Peyer's patch (tissue), 4 donors: ENCODE results near the gene SMYD1. TPM values are rescaled to one million over a fixed set of nuclear protein-coding genes. Genes with fewer than 3 reads are reported as not detected.
A peak's percentile ranks its signal among the peaks of the same experiment; 100 is the strongest.

Source experiments
- DNase-seq, 3 donors: peaks; one replicate each; pipeline ENCODE4 v3.0.0-alpha.2; 2017 to 2019
- H3K27ac ChIP-seq, 4 donors: fragments of 200-600 bp; sonication (generic); one replicate each; pipeline ENCODE4 v1.5.1; 2016 to 2019
- H3K27me3 ChIP-seq, 2 donors: fragments of 200-600 bp; sonication (generic); one replicate each; pipeline ENCODE4 v1.5.1; 2019
- H3K36me3 ChIP-seq, 3 donors: fragments of 200-600 bp; sonication (generic); one replicate each; pipeline ENCODE4 v1.5.1; 2016 to 2019
- H3K4me1 ChIP-seq, 4 donors: fragments of 200-600 bp; sonication (generic); one replicate each; pipeline ENCODE4 v1.5.1; 2016 to 2019
- H3K4me3 ChIP-seq, 4 donors: fragments of 200-600 bp; sonication (generic); 1 replicate in 3 of 4; 2 replicates in 1 of 4; pipeline ENCODE4 v1.5.1; 2016 to 2019; ENCODE audit warnings: mild to moderate bottlenecking in 1 of 4
- H3K9me3 ChIP-seq, 4 donors: fragments of 200-600 bp; sonication (generic); one replicate each; pipeline ENCODE4 v1.5.1; 2016 to 2019; ENCODE audit warnings: mild to moderate bottlenecking in 1 of 4
- POLR2A ChIP-seq, 2 donors: fragments of 450-650 bp; IDR thresholded peaks; one replicate each; pipeline ENCODE4 v1.5.1; 2017; ENCODE audit warnings: antibody characterized with exemption in 2 of 2, mild to moderate bottlenecking in 2 of 2, moderate library complexity in 2 of 2
- total RNA-seq, 4 donors: library from RNA; depleted of rRNA; stranded (reverse); fragments of >200 nt; gene quantifications; one replicate each; pipeline ENCODE4 v1.1.0, GENCODE V29; 2016
- TF ChIP-seq, protein P1 (sequence below), 6 experiments: fragments of 450-650 bp in 4 of 6; fragments of 200-600 bp in 2 of 6; sonication (generic) in 1 of 6; IDR thresholded peaks; one replicate each; pipeline ENCODE4 v1.5.1; 2017 to 2019; ENCODE audit warnings: antibody characterized with exemption in 6 of 6, mild to moderate bottlenecking in 3 of 6, moderate library complexity in 1 of 6

SMYD1 gene
- total RNA-seq, 4 donors from 2014 or later: 0.67 to 2.7 TPM; not detected in 2

GRCh38 chr2:88058191-88058590, 9.4 kb upstream of the SMYD1 start:
- Histone ChIP-seq H3K36me3 (no peaks in the 10 kb centered on the region), H3K4me3 (no peak overlapping the region), H3K27ac (no peak overlapping the region), H3K27me3 (no peaks in the 10 kb centered on the region), H3K9me3 (no peaks in the 10 kb centered on the region), H3K4me1 (peaks cover 0 to 24% (median 4%) of the 10 kb centered on the region in 4 donors)
- TF ChIP-seq POLR2A (IDR thresholded peaks at IDR 0.05): no peak
- TF ChIP-seq, protein P1, sequence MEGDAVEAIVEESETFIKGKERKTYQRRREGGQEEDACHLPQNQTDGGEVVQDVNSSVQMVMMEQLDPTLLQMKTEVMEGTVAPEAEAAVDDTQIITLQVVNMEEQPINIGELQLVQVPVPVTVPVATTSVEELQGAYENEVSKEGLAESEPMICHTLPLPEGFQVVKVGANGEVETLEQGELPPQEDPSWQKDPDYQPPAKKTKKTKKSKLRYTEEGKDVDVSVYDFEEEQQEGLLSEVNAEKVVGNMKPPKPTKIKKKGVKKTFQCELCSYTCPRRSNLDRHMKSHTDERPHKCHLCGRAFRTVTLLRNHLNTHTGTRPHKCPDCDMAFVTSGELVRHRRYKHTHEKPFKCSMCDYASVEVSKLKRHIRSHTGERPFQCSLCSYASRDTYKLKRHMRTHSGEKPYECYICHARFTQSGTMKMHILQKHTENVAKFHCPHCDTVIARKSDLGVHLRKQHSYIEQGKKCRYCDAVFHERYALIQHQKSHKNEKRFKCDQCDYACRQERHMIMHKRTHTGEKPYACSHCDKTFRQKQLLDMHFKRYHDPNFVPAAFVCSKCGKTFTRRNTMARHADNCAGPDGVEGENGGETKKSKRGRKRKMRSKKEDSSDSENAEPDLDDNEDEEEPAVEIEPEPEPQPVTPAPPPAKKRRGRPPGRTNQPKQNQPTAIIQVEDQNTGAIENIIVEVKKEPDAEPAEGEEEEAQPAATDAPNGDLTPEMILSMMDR (IDR thresholded peaks at IDR 0.05): no peak
- no peak for DNase-seq

GRCh38 chr2:88059979-88060906, 7.4 kb upstream of the SMYD1 start:
- Histone ChIP-seq H3K27ac (no peak overlapping the region), H3K36me3 (no peaks in the 10 kb centered on the region), H3K9me3 (no peaks in the 10 kb centered on the region), H3K4me1 (peaks cover 0 to 9% (median 0%) of the 10 kb centered on the region in 4 donors), H3K27me3 (no peaks in the 10 kb centered on the region), H3K4me3 (no peak overlapping the region)
- TF ChIP-seq, protein P1 (IDR thresholded peaks at IDR 0.05): peak; percentile 42 to 96 (median 84)
- TF ChIP-seq POLR2A (IDR thresholded peaks at IDR 0.05): no peak
- peak in 1 of 3 donors; percentile 61 for DNase-seq

DNA sequence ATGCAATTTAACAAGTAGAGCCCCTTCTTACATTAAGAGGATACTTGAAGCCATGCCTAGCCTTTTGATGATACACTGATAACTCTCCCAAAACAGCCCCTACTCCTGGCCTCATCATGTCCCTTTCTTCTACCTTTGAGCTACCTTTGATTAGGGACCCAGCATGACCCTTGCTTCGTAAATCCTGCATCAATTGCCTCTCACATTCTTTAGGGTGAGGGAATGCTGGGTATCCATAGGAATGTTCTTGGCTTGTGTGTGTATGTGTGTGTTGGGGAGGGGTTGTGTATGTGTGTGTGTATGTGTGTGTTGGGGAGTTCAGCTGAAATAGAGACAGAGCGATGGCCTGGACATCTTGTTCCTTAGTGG, 6.7 kb upstream of the SMYD1 start:
- TF ChIP-seq POLR2A (IDR thresholded peaks at IDR 0.05): no peak
- TF ChIP-seq, protein P1 (IDR thresholded peaks at IDR 0.05): no peak

GRCh38 chr2:88061295-88061694, 6.3 kb upstream of the SMYD1 start:
- Histone ChIP-seq H3K27me3 (no peaks in the 10 kb centered on the region), H3K9me3 (no peaks in the 10 kb centered on the region), H3K4me3 (no peak overlapping the region), H3K27ac (no peak overlapping the region), H3K4me1 (peaks cover 0 to 5% (median 0%) of the 10 kb centered on the region in 4 donors), H3K36me3 (no peaks in the 10 kb centered on the region)
- TF ChIP-seq POLR2A (IDR thresholded peaks at IDR 0.05): no peak
- TF ChIP-seq, protein P1 (IDR thresholded peaks at IDR 0.05): no peak
- no peak for DNase-seq

More for the DNA sequence above, 6.7 kb upstream of the SMYD1 start:
- H3K4me3 ChIP-seq: no peak overlapping the region
- H3K27ac ChIP-seq: no peak overlapping the region
- peaks cover 0 to 9% (median 0%) of the 10 kb centered on the region in 4 donors for H3K4me1 ChIP-seq
- no peaks in the 10 kb centered on the region for H3K9me3 ChIP-seq
- H3K27me3 ChIP-seq: no peaks in the 10 kb centered on the region
- no peaks in the 10 kb centered on the region for H3K36me3 ChIP-seq
- no peak for DNase-seq

DNA sequence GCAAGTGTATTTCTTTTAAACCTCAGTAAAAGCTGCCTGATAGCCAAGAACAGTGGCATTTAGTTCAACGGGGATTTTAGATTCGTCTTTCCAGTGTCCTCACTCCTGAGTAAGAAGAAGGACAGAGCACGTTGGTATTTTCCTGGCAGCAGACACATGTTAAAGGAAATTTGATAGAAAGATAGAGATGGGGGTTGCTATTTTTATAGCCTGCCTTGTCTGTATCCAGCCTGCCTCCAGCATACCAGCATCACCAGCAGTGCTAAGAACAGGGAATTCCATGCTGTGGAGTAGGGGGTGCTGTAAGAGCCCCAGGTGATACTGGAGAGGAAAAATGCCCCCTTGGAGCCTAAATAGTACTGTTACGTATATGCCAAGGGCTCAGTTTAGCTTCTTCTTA, 1.1 kb upstream of the SMYD1 start:
- H3K4me1 ChIP-seq: no peaks in the 10 kb centered on the region
- H3K4me3 ChIP-seq: no peak overlapping the region
- DNase-seq: no peak
- H3K27ac ChIP-seq: peak overlapping the region in 1 of 4 donors; percentile 64
- no peak for TF ChIP-seq POLR2A (IDR thresholded peaks at IDR 0.05)
- TF ChIP-seq, protein P1 (IDR thresholded peaks at IDR 0.05): no peak
- H3K27me3 ChIP-seq: no peaks in the 10 kb centered on the region
- H3K36me3 ChIP-seq: no peaks in the 10 kb centered on the region
- no peaks in the 10 kb centered on the region for H3K9me3 ChIP-seq
